KMS-11 (cell line): ENCODE measurements around the gene TMEM161B.

ENCODE experiments used
- H2AFZ ChIP-seq: fragments of 200-600 bp; sonication (generic); 2 replicates; pipeline ENCODE4 v1.6.1; 2016; ENCODE audit warnings: antibody characterized with exemption, mixed run types, low read depth
- H3K27ac ChIP-seq: fragments of 200-600 bp; sonication (generic); 2 replicates; pipeline ENCODE4 v1.6.1; 2016; ENCODE audit warnings: mild to moderate bottlenecking, mixed run types
- H3K27me3 ChIP-seq: fragments of 200-600 bp; sonication (generic); 2 replicates; pipeline ENCODE4 v1.6.1; 2017; ENCODE audit warnings: mild to moderate bottlenecking, low read depth, mixed run types, moderate library complexity; ENCODE audit not compliant: insufficient read depth
- H3K36me3 ChIP-seq: fragments of 200-600 bp; sonication (generic); 2 replicates; pipeline ENCODE4 v1.6.1; 2017; ENCODE audit warnings: mild to moderate bottlenecking, mixed run types; ENCODE audit not compliant: insufficient read depth
- H3K4me1 ChIP-seq: fragments of 200-600 bp; sonication (generic); 2 replicates; pipeline ENCODE4 v1.6.1; 2016; ENCODE audit warnings: mild to moderate bottlenecking, low read depth, mixed run types; ENCODE audit not compliant: poor library complexity, severe bottlenecking
- H3K4me2 ChIP-seq: fragments of 200-600 bp; sonication (generic); 2 replicates; pipeline ENCODE4 v1.7.0; 2016; ENCODE audit warnings: mild to moderate bottlenecking, mixed run types
- H3K4me3 ChIP-seq: fragments of 200-600 bp; sonication (generic); IDR thresholded peaks from 2 replicates; pipeline ENCODE4 v1.6.1; 2017; ENCODE audit warnings: low read depth, low read length, mixed read lengths; ENCODE audit not compliant: insufficient read depth
- H3K79me2 ChIP-seq: fragments of 200-600 bp; sonication (generic); 2 replicates; pipeline ENCODE4 v1.6.1; 2016; ENCODE audit warnings: low read depth, mixed run types; ENCODE audit not compliant: insufficient read depth
- H3K9ac ChIP-seq: fragments of 200-600 bp; sonication (generic); 2 replicates; pipeline ENCODE4 v1.6.1; 2016; ENCODE audit warnings: mild to moderate bottlenecking, mixed run types
- H4K20me1 ChIP-seq: fragments of 200-600 bp; sonication (generic); 2 replicates; pipeline ENCODE4 v1.6.1; 2016; ENCODE audit warnings: mild to moderate bottlenecking, mixed run types; ENCODE audit not compliant: insufficient read depth
- TF ChIP-seq, protein P1 (sequence below): fragments of 200-600 bp; sonication (generic); conservative IDR thresholded peaks from 2 replicates; pipeline ENCODE4 v1.6.1; 2017; ENCODE audit warnings: low read depth, mild to moderate bottlenecking, antibody characterized with exemption, low read length, moderate library complexity, mixed read lengths

The TMEM161B gene

DNA sequence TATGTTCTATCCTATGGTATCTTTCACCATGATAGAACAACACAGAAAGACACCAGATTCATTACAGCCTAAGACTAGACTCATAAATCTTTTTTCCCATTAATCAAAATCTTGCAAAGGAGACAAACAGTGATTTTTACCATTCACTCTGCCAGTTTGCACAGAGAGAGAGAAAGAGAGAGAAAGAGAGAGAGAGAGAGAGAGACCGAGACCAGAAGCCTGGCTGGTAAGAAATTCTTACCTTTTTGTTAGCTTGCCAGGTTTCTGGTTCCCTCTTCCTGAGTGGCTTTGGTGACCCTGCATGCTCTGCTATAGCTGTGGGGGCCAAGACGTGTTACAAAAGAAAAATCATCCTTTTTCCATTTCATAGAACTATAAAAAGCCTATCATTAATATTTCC is 18.6 kb downstream of the TMEM161B start:
- H3K79me2 ChIP-seq, result peaks cover 89% of the 10 kb centered on the region
- TF ChIP-seq, protein P1, sequence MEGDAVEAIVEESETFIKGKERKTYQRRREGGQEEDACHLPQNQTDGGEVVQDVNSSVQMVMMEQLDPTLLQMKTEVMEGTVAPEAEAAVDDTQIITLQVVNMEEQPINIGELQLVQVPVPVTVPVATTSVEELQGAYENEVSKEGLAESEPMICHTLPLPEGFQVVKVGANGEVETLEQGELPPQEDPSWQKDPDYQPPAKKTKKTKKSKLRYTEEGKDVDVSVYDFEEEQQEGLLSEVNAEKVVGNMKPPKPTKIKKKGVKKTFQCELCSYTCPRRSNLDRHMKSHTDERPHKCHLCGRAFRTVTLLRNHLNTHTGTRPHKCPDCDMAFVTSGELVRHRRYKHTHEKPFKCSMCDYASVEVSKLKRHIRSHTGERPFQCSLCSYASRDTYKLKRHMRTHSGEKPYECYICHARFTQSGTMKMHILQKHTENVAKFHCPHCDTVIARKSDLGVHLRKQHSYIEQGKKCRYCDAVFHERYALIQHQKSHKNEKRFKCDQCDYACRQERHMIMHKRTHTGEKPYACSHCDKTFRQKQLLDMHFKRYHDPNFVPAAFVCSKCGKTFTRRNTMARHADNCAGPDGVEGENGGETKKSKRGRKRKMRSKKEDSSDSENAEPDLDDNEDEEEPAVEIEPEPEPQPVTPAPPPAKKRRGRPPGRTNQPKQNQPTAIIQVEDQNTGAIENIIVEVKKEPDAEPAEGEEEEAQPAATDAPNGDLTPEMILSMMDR, result no peak
- no peak overlapping the region for H2AFZ ChIP-seq
- H3K27ac ChIP-seq, result no peak overlapping the region
- no peaks in the 10 kb centered on the region for H3K36me3 ChIP-seq
- H3K4me1 ChIP-seq, result peaks cover 35% of the 10 kb centered on the region
- H4K20me1 ChIP-seq, result no peaks in the 10 kb centered on the region; the same call in 1 of the 2 replicates
- H3K4me3 ChIP-seq, result no peak overlapping the region
- no peak overlapping the region for H3K4me2 ChIP-seq
- H3K27me3 ChIP-seq, result no peaks in the 10 kb centered on the region
- no peak overlapping the region for H3K9ac ChIP-seq

DNA sequence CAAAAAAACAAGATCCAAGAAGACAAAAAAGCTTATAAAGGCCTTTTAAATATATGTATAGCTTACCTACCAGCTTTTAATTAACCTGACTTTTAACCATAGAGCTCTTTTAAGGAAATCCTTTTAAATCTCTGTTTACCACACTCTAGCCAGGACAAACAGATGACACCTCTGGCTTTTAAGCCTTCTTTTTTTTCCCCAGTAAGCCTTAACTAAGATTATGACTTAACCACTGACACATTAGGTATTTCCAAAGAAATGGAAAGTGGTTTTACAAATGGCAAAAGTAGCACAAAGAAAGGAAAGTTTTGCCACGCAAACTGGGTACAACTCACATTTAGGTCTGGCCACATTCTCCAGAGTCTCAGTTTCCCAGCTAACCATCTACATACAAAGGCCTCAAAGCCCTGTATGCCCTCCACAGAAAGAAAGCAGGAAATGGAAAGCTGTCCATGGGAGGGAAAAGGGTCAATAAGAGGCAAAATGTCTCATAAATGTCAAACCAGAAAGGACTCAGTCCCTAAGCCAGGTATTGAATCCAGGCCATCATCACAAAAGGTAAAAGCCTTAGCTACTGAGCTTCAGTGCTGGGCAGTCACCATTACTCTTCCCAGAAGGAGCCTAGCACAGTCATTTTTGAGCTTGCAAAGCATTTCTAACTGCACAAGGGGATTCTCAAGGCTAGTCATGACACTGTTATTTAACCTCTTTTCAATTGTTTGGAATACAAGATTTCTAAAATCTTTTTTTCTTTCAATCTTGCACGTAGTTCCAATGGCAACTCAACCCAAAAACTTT is 19.7 kb downstream of the TMEM161B start:
- H3K36me3 ChIP-seq, result no peaks in the 10 kb centered on the region

DNA sequence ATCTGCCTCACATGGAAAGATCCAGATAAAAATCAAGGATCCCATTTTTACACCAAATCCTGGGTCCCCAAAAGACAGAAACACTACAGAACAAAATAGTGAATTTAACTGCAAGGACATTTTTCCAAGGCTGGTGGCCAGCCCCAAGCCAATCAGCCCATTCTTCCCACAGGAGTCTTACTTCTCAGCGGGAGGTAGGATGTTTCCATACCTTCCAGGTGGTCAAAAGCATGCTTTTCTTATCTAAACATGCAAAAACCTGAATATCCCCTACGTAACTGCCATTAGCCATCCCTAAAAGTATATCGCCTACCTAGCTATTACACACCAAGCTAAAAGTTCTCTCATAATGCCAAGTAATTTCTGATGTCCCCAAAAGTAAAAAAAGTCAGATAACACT is 20.6 kb downstream of the TMEM161B start:
- H2AFZ ChIP-seq, result no peak overlapping the region
- H3K4me2 ChIP-seq, result no peak overlapping the region
- no peaks in the 10 kb centered on the region for H3K27me3 ChIP-seq
- no peak overlapping the region for H3K9ac ChIP-seq
- no peak overlapping the region for H3K4me3 ChIP-seq
- peaks cover 85% of the 10 kb centered on the region for H3K79me2 ChIP-seq
- TF ChIP-seq, protein P1, result no peak
- H3K4me1 ChIP-seq, result peaks cover 42% of the 10 kb centered on the region
- no peaks in the 10 kb centered on the region; the same call in 1 of the 2 replicates for H4K20me1 ChIP-seq
- H3K36me3 ChIP-seq, result no peaks in the 10 kb centered on the region
- no peak overlapping the region for H3K27ac ChIP-seq

More for the DNA sequence above, 19.7 kb downstream of the TMEM161B start:
- Histone ChIP-seq H3K27me3 (no peaks in the 10 kb centered on the region), H4K20me1 (no peaks in the 10 kb centered on the region; the same call in 1 of the 2 replicates), H3K4me3 (no peak overlapping the region), H3K9ac (no peak overlapping the region), H3K27ac (no peak overlapping the region), H2AFZ (no peak overlapping the region), H3K4me1 (peaks cover 36% of the 10 kb centered on the region), H3K4me2 (no peak overlapping the region), H3K79me2 (peaks cover 83% of the 10 kb centered on the region)
- TF ChIP-seq, protein P1, result no peak

DNA sequence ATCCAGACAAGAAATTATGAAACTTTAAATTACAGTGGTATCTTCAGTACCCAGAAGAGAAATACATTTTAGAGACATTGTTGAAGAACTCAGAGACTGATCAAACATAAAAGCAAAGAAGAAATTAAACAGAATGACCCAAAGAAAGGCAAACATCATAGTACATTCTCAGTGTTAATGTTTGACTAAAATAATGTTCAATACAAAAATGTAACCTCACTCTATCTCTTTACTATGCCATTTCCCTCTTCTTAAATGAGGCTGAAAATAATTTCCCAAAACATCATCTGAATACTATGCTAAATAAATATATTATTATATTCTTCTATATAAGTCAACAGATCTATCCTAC is 22.8 kb downstream of the TMEM161B start:
- no peaks in the 10 kb centered on the region for H3K27me3 ChIP-seq
- TF ChIP-seq, protein P1, result no peak
- no peaks in the 10 kb centered on the region; the same call in 1 of the 2 replicates for H4K20me1 ChIP-seq
- peaks cover 22% of the 10 kb centered on the region for H3K4me1 ChIP-seq
- no peak overlapping the region for H3K4me3 ChIP-seq
- no peaks in the 10 kb centered on the region for H3K36me3 ChIP-seq
- H3K79me2 ChIP-seq, result peaks cover 63% of the 10 kb centered on the region
- H2AFZ ChIP-seq, result no peak overlapping the region
- H3K9ac ChIP-seq, result no peak overlapping the region
- no peak overlapping the region for H3K27ac ChIP-seq
- H3K4me2 ChIP-seq, result no peak overlapping the region
